GM06990 (cell line): ENCODE measurements around the gene GRID2.
"Not testable (repeated sequence)": the region's sequence is repeated elsewhere in the genome, so short reads cannot be mapped to it uniquely, and the experiment has no call there.

Experiments used
- DNase-seq: peaks from one replicate; pipeline ENCODE4 v3.0.0-alpha.2; 2011; ENCODE audit not compliant: insufficient read length; ENCODE audit errors: extremely low read depth
- H3K27me3 ChIP-seq: replicated peaks from 2 replicates; pipeline ENCODE4 v1.6.0; 2011; ENCODE audit warnings: low read length; ENCODE audit not compliant: control insufficient read depth, insufficient read depth
- H3K36me3 ChIP-seq: 2 replicates; pipeline ENCODE4 v1.5.1; 2011; ENCODE audit warnings: low read length; ENCODE audit not compliant: control insufficient read depth, insufficient read depth
- H3K4me3 ChIP-seq: replicated peaks from 2 replicates; pipeline ENCODE4 v1.5.1; 2011; ENCODE audit warnings: low read depth, mild to moderate bottlenecking, control low read depth, low read length
- TF ChIP-seq, protein P1 (sequence below): IDR thresholded peaks from 2 replicates; pipeline ENCODE4 v1.5.1; 2011; ENCODE audit warnings: low read length, control low read depth, mild to moderate bottlenecking, inconsistent platforms; ENCODE audit not compliant: insufficient read depth, poor library complexity, severe bottlenecking

GRID2 gene

DNA sequence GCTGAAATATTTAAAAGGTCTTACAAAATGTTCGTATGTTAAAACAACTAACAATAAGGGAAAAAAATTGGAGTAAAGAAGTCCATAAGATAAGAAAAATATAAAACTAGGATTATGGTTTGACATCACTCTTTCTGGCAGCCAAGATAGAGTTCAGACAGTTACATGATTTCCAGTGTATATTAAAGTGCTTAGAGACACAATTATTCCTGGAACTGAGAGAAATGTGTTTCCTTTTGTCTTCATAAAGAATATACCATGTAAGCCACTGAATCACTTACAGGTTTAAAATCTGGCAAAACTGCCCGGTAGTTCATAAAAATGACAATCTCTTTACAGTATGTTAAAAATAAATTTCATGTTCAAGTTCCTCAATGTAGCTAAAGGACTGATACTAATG is 986.1 kb downstream of the GRID2 start:
- Histone ChIP-seq H3K36me3 (no peaks in the 10 kb centered on the region), H3K27me3 (no peaks in the 10 kb centered on the region)
- no peak for DNase-seq

DNA sequence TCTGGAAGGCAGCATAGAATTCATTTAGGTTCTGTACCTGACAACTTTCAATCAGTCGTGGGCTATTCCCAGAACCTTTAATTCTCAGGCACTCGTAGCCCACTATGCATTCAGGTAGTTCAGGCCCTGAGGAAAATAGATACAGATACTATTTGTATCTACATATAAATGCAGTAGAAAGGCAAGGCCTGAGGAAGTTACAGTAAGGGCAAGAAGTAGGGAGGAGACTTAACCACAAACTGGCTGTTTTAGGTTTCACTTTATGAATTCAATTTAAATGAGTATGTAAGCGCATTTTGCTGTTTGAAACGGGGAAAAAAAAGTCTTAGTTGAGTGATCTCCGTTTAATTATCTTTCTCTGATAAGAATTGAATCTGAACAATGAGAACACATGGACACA is 995.4 kb downstream of the GRID2 start:
- TF ChIP-seq, protein P1, sequence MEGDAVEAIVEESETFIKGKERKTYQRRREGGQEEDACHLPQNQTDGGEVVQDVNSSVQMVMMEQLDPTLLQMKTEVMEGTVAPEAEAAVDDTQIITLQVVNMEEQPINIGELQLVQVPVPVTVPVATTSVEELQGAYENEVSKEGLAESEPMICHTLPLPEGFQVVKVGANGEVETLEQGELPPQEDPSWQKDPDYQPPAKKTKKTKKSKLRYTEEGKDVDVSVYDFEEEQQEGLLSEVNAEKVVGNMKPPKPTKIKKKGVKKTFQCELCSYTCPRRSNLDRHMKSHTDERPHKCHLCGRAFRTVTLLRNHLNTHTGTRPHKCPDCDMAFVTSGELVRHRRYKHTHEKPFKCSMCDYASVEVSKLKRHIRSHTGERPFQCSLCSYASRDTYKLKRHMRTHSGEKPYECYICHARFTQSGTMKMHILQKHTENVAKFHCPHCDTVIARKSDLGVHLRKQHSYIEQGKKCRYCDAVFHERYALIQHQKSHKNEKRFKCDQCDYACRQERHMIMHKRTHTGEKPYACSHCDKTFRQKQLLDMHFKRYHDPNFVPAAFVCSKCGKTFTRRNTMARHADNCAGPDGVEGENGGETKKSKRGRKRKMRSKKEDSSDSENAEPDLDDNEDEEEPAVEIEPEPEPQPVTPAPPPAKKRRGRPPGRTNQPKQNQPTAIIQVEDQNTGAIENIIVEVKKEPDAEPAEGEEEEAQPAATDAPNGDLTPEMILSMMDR = no peak
- DNase-seq = no peak
- no peak overlapping the region for H3K4me3 ChIP-seq

More for the DNA sequence above, 986.1 kb downstream of the GRID2 start:
- H3K4me3 ChIP-seq = no peak overlapping the region
- TF ChIP-seq, protein P1 = no peak

DNA sequence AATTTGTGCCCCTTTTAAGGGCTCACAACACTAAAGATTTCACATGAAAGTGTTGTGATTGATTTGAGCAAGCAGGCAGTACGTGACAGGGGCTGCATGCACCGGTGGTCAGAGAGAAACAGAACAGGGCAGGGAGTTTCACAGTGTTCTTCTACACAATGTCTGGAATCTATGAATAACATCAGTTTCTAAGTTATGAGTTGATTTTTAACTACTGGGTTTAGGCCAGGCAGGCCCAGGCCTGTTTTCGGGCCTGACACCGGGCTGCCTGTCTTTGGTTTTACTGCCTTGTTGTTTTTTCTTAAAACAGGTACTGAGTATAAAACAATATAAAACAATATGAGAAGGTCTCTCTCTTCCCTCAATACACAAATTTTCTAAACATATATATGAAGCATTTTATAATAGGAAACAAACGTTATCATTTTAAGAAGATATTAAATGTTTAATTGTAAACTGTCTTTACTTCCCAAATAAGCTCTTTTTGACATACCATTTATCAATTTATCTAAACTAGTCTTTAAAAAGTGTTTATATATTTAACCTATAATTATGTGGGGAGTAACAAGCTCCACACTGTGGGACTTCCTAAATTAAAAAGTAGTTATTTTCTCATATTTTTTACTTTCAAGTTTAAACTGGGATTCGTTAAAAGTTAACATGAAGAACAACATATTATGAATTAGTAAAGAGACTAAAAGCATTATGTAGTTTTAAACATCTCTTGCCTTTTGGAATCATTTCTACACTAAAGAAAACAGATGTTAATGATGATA is 997.2 kb downstream of the GRID2 start:
- not testable (repeated sequence) for H3K27me3 ChIP-seq, H3K36me3 ChIP-seq, DNase-seq, H3K4me3 ChIP-seq

More for the DNA sequence above, 995.4 kb downstream of the GRID2 start:
- H3K36me3 ChIP-seq = no peaks in the 10 kb centered on the region
- no peaks in the 10 kb centered on the region for H3K27me3 ChIP-seq

DNA sequence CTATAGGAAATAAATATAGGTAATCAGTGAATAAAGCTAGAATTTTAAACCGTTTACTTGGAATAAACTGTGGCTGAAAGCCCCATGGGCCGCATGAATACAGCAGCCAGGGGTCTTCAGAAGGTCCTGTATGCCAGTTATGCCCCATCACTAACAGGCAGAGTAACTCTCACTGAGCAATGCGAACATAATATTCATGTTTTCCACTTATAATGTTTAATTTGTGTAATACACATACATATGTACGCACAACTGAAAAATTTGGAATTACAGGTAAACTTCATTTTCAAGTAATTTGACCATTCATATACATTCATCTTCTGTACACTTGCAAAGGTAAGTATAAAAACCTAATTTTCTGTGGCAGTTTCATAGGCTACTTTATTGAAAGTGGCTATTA is 998.5 kb downstream of the GRID2 start:
- no peak for DNase-seq
- TF ChIP-seq, protein P1 = no peak
- Histone ChIP-seq H3K36me3 (no peaks in the 10 kb centered on the region), H3K27me3 (no peaks in the 10 kb centered on the region), H3K4me3 (no peak overlapping the region)

DNA sequence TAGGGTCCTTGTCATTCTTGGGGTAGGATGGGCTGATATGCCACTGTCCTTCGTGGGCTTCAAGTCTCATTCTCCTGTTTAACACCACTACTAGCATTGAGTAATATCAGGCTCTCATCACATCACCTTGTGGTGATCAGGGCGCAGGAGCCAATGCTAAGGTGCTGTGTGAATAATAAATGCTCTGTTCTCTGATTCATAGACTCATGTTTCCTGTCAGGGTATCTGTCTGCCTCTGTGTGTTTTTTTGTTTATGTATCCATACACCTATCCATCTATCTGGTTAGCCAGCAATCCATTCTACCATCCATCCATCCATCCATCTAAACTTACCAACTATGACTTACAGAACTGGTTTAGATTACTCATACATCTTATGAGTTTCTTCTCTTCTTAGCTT is 999.7 kb downstream of the GRID2 start:
- TF ChIP-seq, protein P1 = no peak
- no peaks in the 10 kb centered on the region for H3K27me3 ChIP-seq
- H3K36me3 ChIP-seq = no peaks in the 10 kb centered on the region
- H3K4me3 ChIP-seq = no peak overlapping the region
- no peak for DNase-seq

DNA sequence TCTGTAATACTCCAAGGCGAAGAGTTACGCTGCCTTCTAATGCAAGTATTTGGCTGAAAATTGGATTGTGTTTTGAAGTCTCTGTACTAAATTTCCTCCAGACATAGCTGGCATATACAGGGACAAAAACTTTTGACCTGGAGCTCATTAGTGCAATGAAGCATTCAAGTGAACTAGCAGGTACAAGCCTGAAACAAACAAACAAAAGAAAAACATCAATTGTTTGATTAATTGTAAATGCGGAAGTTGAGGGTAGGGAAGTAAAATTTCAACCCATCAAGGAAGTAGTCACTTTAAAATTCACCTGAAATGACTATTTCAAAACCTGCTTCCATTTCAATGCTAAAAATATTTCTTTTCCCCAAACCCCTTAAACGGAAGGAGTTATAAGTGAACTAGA is 1008.5 kb downstream of the GRID2 start:
- Histone ChIP-seq H3K36me3 (no peaks in the 10 kb centered on the region), H3K4me3 (no peak overlapping the region), H3K27me3 (no peaks in the 10 kb centered on the region)
- TF ChIP-seq, protein P1 = no peak
- no peak for DNase-seq
